Measurements from ENCODE around the gene ETNK2. TPM values are rescaled to one million over a fixed set of nuclear protein-coding genes. Genes with fewer than 3 reads are reported as not detected.

Gene ETNK2
- total and polyA plus RNA-seq, 2 of the 13 experiments (the other 11 are each of a cell fraction or from before 2014, with no cell fraction given): 15.5 to 42.8 TPM

DNA sequence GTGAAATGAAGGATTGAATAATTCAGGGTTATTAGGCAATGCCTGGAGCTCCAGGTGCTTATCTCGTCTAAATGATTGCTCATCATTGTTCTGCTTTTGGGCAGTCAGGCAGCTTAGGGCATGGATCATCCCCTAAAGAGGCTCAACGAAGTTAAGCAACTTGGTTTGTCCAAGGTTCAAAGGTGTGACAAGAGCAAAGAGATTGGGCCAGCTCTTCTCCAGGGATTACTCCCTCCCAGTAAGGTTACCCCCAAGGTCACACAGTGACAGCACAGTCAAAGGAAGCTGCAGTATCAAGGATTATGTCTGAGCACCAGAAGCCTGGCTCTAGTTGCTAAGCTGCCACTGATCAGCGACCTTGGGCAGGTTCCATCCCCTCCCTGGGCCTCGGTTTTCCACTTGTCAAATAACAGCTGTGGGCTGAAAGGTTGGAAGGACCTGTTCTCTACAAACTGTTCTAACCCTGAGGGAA, 6.8 kb downstream of the ETNK2 start (continued):
- TF ChIP-seq, protein P1, sequence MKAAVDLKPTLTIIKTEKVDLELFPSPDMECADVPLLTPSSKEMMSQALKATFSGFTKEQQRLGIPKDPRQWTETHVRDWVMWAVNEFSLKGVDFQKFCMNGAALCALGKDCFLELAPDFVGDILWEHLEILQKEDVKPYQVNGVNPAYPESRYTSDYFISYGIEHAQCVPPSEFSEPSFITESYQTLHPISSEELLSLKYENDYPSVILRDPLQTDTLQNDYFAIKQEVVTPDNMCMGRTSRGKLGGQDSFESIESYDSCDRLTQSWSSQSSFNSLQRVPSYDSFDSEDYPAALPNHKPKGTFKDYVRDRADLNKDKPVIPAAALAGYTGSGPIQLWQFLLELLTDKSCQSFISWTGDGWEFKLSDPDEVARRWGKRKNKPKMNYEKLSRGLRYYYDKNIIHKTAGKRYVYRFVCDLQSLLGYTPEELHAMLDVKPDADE (CRISPR knock-in tag; IDR thresholded peaks at IDR 0.05): no peak
- TF ChIP-seq ZNF839 (CRISPR knock-in tag; IDR thresholded peaks at IDR 0.05; ENCODE audit: borderline replicate concordance) (no peak), ZNF558 (CRISPR knock-in tag; IDR thresholded peaks at IDR 0.05; ENCODE audit: borderline replicate concordance) (no peak), ZMAT3 (CRISPR knock-in tag; conservative IDR thresholded peaks at IDR 0.05) (no peak; the same call in 1 of the 2 replicates), ZSCAN25 (CRISPR knock-in tag; IDR thresholded peaks at IDR 0.05) (0 out of 2 replicates have a peak, but pooled peaks have one; percentile 19), ZNF331 (CRISPR knock-in tag; IDR thresholded peaks at IDR 0.05) (peak; percentile 90), HNF4A (CRISPR knock-in tag; IDR thresholded peaks at IDR 0.05) (peak; percentile 99), ZNF510 (CRISPR knock-in tag; IDR thresholded peaks at IDR 0.05; ENCODE audit: low read depth) (no peak), NFE2L1 (CRISPR knock-in tag; IDR thresholded peaks at IDR 0.05; ENCODE audit: borderline replicate concordance) (no peak), HMG20A (CRISPR knock-in tag; IDR thresholded peaks at IDR 0.05; ENCODE audit: borderline replicate concordance) (peak; percentile 75; the same call in 1 of the 2 replicates), ZNF160 (CRISPR knock-in tag; IDR thresholded peaks at IDR 0.05) (no peak), NFKBIZ (CRISPR knock-in tag; IDR thresholded peaks at IDR 0.05) (no peak), ZNF564 (CRISPR knock-in tag; IDR thresholded peaks at IDR 0.05) (no peak), SAP130 (CRISPR knock-in tag; IDR thresholded peaks at IDR 0.05; ENCODE audit: low read depth) (peak; percentile 86), ZNF260 (CRISPR knock-in tag; IDR thresholded peaks at IDR 0.05; ENCODE audit: borderline replicate concordance, low read depth) (no peak), ZNF572 (CRISPR knock-in tag; IDR thresholded peaks at IDR 0.05) (no peak), SIN3B (IDR thresholded peaks at IDR 0.05; ENCODE audit: low read length) (no peak)
- TF ChIP-seq, protein P2, sequence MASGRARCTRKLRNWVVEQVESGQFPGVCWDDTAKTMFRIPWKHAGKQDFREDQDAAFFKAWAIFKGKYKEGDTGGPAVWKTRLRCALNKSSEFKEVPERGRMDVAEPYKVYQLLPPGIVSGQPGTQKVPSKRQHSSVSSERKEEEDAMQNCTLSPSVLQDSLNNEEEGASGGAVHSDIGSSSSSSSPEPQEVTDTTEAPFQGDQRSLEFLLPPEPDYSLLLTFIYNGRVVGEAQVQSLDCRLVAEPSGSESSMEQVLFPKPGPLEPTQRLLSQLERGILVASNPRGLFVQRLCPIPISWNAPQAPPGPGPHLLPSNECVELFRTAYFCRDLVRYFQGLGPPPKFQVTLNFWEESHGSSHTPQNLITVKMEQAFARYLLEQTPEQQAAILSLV (CRISPR knock-in tag; IDR thresholded peaks at IDR 0.05; ENCODE audit: borderline replicate concordance): no peak
- TF ChIP-seq, protein P3, sequence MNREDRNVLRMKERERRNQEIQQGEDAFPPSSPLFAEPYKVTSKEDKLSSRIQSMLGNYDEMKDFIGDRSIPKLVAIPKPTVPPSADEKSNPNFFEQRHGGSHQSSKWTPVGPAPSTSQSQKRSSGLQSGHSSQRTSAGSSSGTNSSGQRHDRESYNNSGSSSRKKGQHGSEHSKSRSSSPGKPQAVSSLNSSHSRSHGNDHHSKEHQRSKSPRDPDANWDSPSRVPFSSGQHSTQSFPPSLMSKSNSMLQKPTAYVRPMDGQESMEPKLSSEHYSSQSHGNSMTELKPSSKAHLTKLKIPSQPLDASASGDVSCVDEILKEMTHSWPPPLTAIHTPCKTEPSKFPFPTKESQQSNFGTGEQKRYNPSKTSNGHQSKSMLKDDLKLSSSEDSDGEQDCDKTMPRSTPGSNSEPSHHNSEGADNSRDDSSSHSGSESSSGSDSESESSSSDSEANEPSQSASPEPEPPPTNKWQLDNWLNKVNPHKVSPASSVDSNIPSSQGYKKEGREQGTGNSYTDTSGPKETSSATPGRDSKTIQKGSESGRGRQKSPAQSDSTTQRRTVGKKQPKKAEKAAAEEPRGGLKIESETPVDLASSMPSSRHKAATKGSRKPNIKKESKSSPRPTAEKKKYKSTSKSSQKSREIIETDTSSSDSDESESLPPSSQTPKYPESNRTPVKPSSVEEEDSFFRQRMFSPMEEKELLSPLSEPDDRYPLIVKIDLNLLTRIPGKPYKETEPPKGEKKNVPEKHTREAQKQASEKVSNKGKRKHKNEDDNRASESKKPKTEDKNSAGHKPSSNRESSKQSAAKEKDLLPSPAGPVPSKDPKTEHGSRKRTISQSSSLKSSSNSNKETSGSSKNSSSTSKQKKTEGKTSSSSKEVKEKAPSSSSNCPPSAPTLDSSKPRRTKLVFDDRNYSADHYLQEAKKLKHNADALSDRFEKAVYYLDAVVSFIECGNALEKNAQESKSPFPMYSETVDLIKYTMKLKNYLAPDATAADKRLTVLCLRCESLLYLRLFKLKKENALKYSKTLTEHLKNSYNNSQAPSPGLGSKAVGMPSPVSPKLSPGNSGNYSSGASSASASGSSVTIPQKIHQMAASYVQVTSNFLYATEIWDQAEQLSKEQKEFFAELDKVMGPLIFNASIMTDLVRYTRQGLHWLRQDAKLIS (CRISPR knock-in tag; IDR thresholded peaks at IDR 0.05): no peak
- TF ChIP-seq, protein P4, sequence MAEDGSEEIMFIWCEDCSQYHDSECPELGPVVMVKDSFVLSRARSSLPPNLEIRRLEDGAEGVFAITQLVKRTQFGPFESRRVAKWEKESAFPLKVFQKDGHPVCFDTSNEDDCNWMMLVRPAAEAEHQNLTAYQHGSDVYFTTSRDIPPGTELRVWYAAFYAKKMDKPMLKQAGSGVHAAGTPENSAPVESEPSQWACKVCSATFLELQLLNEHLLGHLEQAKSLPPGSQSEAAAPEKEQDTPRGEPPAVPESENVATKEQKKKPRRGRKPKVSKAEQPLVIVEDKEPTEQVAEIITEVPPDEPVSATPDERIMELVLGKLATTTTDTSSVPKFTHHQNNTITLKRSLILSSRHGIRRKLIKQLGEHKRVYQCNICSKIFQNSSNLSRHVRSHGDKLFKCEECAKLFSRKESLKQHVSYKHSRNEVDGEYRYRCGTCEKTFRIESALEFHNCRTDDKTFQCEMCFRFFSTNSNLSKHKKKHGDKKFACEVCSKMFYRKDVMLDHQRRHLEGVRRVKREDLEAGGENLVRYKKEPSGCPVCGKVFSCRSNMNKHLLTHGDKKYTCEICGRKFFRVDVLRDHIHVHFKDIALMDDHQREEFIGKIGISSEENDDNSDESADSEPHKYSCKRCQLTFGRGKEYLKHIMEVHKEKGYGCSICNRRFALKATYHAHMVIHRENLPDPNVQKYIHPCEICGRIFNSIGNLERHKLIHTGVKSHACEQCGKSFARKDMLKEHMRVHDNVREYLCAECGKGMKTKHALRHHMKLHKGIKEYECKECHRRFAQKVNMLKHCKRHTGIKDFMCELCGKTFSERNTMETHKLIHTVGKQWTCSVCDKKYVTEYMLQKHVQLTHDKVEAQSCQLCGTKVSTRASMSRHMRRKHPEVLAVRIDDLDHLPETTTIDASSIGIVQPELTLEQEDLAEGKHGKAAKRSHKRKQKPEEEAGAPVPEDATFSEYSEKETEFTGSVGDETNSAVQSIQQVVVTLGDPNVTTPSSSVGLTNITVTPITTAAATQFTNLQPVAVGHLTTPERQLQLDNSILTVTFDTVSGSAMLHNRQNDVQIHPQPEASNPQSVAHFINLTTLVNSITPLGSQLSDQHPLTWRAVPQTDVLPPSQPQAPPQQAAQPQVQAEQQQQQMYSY (CRISPR knock-in tag; IDR thresholded peaks at IDR 0.05): no peak
- TF ChIP-seq, protein P5, sequence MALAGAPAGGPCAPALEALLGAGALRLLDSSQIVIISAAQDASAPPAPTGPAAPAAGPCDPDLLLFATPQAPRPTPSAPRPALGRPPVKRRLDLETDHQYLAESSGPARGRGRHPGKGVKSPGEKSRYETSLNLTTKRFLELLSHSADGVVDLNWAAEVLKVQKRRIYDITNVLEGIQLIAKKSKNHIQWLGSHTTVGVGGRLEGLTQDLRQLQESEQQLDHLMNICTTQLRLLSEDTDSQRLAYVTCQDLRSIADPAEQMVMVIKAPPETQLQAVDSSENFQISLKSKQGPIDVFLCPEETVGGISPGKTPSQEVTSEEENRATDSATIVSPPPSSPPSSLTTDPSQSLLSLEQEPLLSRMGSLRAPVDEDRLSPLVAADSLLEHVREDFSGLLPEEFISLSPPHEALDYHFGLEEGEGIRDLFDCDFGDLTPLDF (CRISPR knock-in tag; IDR thresholded peaks at IDR 0.05): no peak
